ENCODE data around the gene AUP1. TPM values are rescaled to one million over a fixed set of nuclear protein-coding genes. Genes with fewer than 3 reads are reported as not detected.

AUP1 gene
- total and polyA plus RNA-seq, 2 of the 8 experiments (the other 6 are each of a cell fraction or from before 2014, with no cell fraction given), result 83.4 to 121 TPM

DNA sequence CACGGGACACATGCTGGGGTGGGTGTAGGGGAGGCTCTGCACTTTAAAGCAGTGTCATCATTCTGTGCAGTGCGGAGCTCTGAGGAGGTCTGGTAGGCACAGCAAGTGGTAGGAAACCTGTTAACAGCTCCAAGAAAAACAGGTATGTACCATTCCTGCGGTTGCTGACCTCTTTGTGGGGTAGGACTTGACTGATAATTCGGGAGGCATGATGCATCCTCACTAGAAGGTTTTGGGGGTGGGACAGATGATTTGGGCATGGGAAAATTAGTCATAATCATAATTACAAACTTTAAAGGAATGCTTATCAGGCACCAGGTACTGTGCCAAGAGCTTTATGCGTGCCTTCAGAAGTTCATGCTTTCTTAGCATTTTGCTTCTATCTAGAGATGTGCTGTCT is 34.7 kb upstream of the AUP1 start:
- POLR2A ChIA-PET (ENCODE audit: partially characterized antibody), result interaction anchor here (0.9 kb wide), 1 partner anchor 35 kb away, joined by 3 read pairs; the partner anchor contains the start of genes AUP1 and HTRA2
- Histone ChIP-seq H2AFZ (ENCODE audit: low read length) (no peak overlapping the region), H3K14ac (ENCODE audit: insufficient read length) (no peak overlapping the region), H3K9me3 (ENCODE audit: insufficient read depth in 2 of 2, low read depth in 1 of 2, low read length in 1 of 2) (no peaks in the 10 kb centered on the region), H3K36me3 (ENCODE audit: control insufficient read depth in 2 of 4, insufficient read depth in 4 of 4, low read length in 3 of 4) (no peaks in the 10 kb centered on the region), H3K27me3 (replicated peaks in 1 of 4; ENCODE audit: control insufficient read depth in 3 of 4, extremely low read depth in 1 of 4, insufficient read depth in 3 of 4, low read length in 3 of 4) (peaks cover 0 to 9% (median 3%) of the 10 kb centered on the region in 4 experiments; a peak in 3 of 7 replicates), H4K8ac (ENCODE audit: extremely low read depth, insufficient read depth, low read length) (no peak overlapping the region), H4K20me1 (replicated peaks in 1 of 2; ENCODE audit: control insufficient read depth in 1 of 2, insufficient read depth in 2 of 2, low read length in 2 of 2) (no peaks in the 10 kb centered on the region), H3K56ac (replicated peaks; ENCODE audit: insufficient read length, low read depth, low read length) (no peak overlapping the region), H2BK5ac (ENCODE audit: low read depth, low read length) (no peak overlapping the region), H3K9ac (replicated peaks in 1 of 4; ENCODE audit: extremely low read depth in 1 of 4, low read depth in 3 of 4, low read length in 3 of 4) (no peak overlapping the region), H4K91ac (replicated peaks; ENCODE audit: insufficient read length, low read length) (no peak overlapping the region), H3K4me1 (replicated peaks in 1 of 4; ENCODE audit: control insufficient read depth in 3 of 4, insufficient read depth in 4 of 4, low read length in 3 of 4) (peaks cover 0 to 6% (median 2%) of the 10 kb centered on the region in 4 experiments; a peak in 5 of 7 replicates), H3K18ac (ENCODE audit: extremely low read depth, low read length) (no peak overlapping the region), H3K4me3 (ENCODE audit: extremely low read depth in 1 of 4, insufficient read depth in 2 of 4, low read depth in 3 of 4, low read length in 4 of 4) (no peak overlapping the region), H3K4ac (replicated peaks; ENCODE audit: insufficient read length, low read depth, low read length) (no peak overlapping the region), H2BK120ac (replicated peaks; ENCODE audit: low read depth, low read length) (no peak overlapping the region), H3K23me2 (ENCODE audit: low read depth, low read length) (no peaks in the 10 kb centered on the region), H3K4me2 (ENCODE audit: insufficient read depth in 1 of 2, low read depth in 2 of 2, low read length in 2 of 2) (no peak overlapping the region), H2BK20ac (ENCODE audit: low read length) (no peak overlapping the region), H2BK12ac (ENCODE audit: low read depth, low read length) (no peak overlapping the region), H2AK5ac (ENCODE audit: low read depth, low read length) (no peak overlapping the region), H3K23ac (ENCODE audit: insufficient read length) (no peak overlapping the region), H2BK15ac (ENCODE audit: low read length) (no peak overlapping the region), H3K79me2 (ENCODE audit: control insufficient read depth in 1 of 2, insufficient read depth in 2 of 2, low read length in 2 of 2) (no peaks in the 10 kb centered on the region), H4K5ac (ENCODE audit: insufficient read length, low read depth, low read length) (no peak overlapping the region), H3K79me1 (ENCODE audit: low read depth, low read length) (0 out of 2 replicates have a peak, but pooled peaks cover 2% of the 10 kb centered on the region), H3K27ac (ENCODE audit: low read depth, low read length) (no peak overlapping the region)
- WGBS, 2 experiments (ENCODE audit: extremely low coverage in 1 of 2, insufficient coverage in 1 of 2, insufficient read length in 1 of 2, insufficient replicate concordance in 2 of 2, low coverage in 1 of 2, low lambda C conversion rate in 2 of 2, missing lambda C conversion rate in 1 of 2), result 86% methylated on average over 5 of the region's 5 CpGs; no CpG with 5 or more reads in 1 of the 2 experiments
- CTCF ChIA-PET (ENCODE audit: partially characterized antibody), result interaction anchor here (0.8 to 1.7 kb wide), 6 partner anchors 8 to 104 kb away, joined by 3 to 5 read pairs (median 3); partner anchors contain the start of genes CCDC142 and TTC31
- DNase-seq (ENCODE audit: low read depth in 1 of 2, low spot score in 2 of 2), result no peak
- no peak for FAIRE-seq
- TF ChIP-seq BACH1 (IDR thresholded peaks at IDR 0.05; ENCODE audit: low read length), result no peak
